DLD1 (cell line): ENCODE results near the gene ANO3.
"Not testable (repeated sequence)": the region's sequence is repeated elsewhere in the genome, so short reads cannot be mapped to it uniquely, and the experiment has no call there.

Source experiments
- in situ Hi-C: cut with HindIII; loops from 2 replicates; pipeline ENCODE4 v1.10.0; 2017; ENCODE audit warnings: low sequenced_read_pairs

Gene ANO3

GRCh38 chr11:26618441-26618840 lies 286.5 kb downstream of the ANO3 start:
- in situ Hi-C loops, result no loop called here

- in situ Hi-C loops, result no loop called here
Measured at GRCh38 chr11:26620282-26621045, 288.5 kb downstream of the ANO3 start.

- in situ Hi-C loops, result no loop called here
Measured at GRCh38 chr11:26621132-26621531, 289.2 kb downstream of the ANO3 start.

DNA sequence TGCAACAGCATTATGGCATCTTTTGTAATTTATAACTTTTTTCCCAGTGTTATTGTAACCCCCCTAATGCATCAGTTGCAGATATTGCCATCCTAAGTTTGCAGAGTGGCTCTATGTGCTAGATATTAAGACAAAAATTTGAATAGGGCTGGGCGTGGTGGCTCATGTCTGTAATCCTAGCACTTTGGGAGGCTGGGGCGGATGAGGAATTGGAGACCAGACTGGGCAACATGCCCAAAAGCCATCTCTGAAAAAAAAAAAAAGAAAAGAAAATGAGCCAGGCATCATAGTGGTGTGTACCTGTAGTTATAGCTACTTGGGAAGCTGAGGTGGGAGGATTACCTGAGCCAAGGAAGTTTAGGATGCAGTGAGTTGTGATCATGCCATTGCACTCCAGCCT lies 290.3 kb downstream of the ANO3 start:
- in situ Hi-C loops, result no loop called here

DNA sequence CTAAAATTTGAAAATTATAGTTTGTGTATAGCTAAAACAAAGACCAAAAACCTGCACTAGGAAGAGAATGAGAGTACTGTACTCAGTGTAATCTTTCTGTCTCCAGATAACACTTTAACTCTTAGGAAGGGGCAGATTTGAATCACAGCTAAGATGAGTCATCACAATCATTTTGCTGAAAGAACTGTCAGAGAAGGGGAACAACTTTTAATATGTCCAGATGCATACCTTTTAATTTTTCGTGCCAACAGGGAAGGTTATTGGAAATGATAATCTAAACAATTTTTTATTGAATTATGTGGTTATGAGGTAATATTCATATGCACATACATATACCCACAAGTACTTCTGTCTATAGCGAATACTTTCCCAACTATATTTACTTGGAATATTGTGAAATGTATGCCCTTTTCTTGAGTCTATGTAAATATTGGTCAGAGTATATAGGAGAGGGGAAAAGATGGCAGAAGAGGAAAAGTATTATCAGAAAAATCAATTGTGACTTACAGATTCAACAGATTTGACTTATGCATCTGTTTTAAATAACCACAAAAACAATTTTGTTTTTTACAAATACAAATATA lies 291.2 kb downstream of the ANO3 start:
- in situ Hi-C loops, result no loop called here

GRCh38 chr11:26626346-26626745 lies 294.4 kb downstream of the ANO3 start:
- in situ Hi-C loops, result no loop called here

DNA sequence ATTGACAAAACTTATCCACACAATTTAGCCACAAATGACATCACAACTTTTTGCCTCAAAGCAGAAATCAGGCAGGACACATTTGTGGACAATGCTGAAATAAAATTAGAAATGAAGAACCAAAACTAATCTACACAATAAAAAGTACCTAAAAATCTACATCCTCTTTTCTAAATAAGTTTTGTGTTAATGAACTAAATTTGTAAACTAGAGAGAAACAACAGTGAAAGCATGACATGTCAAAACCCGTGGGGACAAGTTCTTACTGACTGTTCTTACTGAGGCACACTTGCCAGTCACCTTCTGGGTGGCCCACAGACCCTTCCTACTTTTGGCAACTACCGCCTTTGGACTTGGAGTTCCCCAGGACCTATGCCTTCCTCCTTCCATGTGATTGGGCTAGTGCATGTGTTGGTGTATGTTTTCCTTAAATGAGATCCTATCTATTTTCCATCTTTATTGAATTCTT lies 300.8 kb downstream of the ANO3 start:
- in situ Hi-C loops, result no loop called here

GRCh38 chr11:26643314-26643713 lies 311.4 kb downstream of the ANO3 start:
- in situ Hi-C loops, result not testable (repeated sequence)

GRCh38 chr11:26649884-26650283 lies 318.0 kb downstream of the ANO3 start:
- in situ Hi-C loops, result no loop called here

DNA sequence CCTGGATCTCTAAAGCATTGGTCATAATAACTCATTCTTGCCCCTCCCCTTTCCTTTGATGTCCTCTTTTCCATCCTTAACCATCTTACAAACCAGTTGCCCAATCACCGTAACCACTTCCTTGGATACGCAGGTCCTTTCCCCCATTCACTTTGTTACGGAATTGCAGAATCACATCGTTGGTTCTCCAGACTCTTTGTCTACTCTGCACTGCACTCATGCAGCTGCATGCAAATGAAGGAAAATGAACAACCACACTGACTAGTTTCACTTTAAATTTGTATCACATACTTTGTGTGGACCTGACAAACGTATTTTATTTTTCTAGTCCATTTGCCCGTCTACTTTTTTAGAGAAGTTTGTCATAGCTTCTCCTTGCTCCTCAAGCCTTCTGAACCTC lies 320.0 kb downstream of the ANO3 start:
- in situ Hi-C loops, result no loop called here

- in situ Hi-C loops, result no loop called here
Measured at GRCh38 chr11:26655287-26655686, 323.4 kb downstream of the ANO3 start.

GRCh38 chr11:26662916-26663315 lies 331.0 kb downstream of the ANO3 start:
- in situ Hi-C loops, result no loop called here

DNA sequence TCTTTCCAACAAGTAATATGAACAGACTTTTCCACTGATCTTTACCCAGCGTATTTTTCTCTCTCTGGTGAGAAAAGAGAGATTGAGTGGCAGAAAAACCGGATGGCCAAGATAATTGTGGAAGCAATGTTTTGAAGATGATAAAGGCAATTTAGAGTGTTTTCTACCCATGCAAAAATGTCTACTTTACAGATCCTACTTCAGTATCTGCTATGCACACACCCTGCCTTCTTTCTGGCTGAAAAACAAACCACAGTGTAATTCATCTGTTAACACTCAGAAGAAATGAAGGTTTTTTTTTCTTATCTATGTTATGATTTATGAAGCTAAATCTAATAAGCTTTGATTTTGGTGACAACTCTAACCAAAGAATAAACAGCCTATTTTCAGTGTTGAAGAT lies 333.1 kb downstream of the ANO3 start:
- in situ Hi-C loops, result no loop called here

DNA sequence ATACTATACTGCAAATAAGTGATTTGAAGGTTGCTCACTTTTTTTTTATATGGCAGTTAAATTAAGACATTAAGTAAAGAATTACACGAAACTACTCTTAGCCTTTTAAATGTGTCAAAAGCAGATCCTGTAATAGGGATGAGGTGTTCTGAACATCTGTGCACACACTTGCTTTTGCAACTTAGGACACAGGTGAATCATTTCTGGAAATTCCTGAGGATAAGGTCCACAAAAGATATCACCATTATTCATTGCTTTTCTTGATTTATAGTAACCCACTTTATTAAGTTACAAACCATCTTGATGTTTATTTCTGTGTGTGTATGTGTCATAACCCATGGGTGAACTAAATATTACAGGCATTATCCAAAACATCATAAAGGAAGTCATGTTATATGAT lies 334.0 kb downstream of the ANO3 start:
- in situ Hi-C loops, result no loop called here

DNA sequence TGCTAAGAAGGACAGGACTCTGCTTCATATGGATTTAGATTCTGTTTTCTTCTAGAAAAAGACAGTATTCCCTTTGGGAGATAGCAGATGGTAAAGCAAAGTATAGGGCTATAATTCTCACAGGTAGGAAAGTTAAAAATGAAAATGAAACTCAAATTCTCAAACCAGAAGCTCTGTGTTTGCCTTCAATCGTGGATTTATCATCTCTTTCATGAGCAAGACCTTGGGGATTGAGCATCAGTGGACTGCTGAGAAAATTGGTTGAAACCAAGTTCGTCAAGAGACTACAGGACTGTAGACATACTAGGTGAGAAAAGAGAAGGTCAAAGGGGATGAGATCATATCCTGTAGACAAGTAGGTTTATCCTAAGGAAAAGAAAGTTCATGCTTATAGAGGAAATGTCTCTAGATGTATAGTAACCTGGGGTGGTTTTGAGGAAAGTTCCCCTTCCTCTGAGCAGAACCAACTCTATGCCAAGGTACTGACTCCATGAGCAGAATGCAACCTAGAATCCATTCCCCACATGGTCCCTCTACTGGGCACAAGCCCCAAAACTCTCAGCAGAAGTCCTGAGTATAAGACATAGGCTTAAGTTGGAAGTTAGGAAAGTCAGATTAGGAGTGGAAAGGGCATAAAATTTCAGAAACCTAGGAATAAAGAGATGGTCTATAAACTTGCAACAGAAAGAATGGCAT lies 343.5 kb downstream of the ANO3 start:
- in situ Hi-C loops, result no loop called here

GRCh38 chr11:26676641-26677040 lies 344.7 kb downstream of the ANO3 start:
- in situ Hi-C loops, result no loop called here

DNA sequence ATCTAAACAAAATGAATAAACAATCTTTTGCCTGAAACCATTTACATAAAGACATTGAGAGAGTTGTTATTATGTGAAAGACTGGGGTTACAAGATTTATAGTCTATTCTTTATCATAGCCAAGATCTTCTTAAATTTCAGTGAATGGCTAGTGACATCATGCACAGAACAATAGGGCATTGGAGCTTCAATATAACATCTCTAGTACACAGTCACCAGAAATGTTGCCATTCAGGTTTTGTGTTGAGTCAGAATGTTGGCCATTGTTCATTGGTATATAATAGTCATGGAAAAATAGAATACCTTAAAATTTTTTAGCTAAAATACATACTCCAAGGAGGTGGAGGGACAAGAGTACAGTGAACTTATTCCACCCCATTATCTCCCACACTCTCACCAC lies 345.6 kb downstream of the ANO3 start:
- in situ Hi-C loops, result no loop called here

GRCh38 chr11:26687351-26687750 lies 355.4 kb downstream of the ANO3 start:
- in situ Hi-C loops, result no loop called here

GRCh38 chr11:26688701-26689100 lies 356.8 kb downstream of the ANO3 start:
- in situ Hi-C loops, result no loop called here

DNA sequence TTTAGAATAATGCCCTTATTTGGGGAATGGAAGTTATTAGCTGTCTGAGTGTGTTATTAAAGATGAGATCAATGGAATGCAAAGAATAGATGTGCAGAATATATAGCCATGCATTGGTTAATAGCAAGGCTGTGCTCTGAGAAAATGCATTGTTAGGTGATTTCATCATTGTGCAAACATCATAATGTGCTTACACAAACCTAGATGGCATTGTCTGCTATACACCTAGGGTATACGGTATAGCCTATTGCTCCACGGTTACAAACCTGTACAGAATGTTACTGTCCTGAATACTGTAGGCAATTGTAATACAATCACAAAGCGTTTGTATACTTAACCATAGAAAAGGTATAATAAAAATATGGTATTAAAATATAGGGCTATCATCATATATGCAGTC lies 364.4 kb downstream of the ANO3 start:
- in situ Hi-C loops, result no loop called here

DNA sequence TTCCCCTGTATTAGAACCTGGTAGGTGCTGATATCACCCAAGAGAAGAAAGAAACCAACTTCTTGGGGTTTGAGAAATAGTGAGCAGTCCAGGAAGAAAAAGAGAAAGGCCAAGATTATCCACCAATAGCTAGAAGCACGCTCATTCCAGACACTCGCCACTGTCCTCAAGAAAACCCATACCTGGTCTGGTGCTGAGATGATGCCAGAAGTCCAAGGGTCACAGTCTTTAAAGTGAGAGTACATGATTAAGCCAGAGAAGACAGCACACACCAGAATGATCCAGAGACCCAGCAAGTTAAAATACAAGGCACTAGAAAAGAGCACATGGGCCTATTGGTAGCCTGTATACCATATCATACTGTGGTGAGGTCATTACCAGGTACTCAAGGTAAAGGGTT lies 366.3 kb downstream of the ANO3 start:
- in situ Hi-C loops, result no loop called here

GRCh38 chr11:26700574-26701235 lies 368.8 kb downstream of the ANO3 start:
- in situ Hi-C loops, result no loop called here
